K562 (cell line): Measurements from ENCODE around the gene TAL1. TPM values are rescaled to one million over a fixed set of nuclear protein-coding genes. Genes with fewer than 3 reads are reported as not detected.
A peak's percentile ranks its signal among the peaks of the same experiment; 100 is the strongest.

Experiments used
- ARID3A ChIP-seq: IDR thresholded peaks from 2 replicates; pipeline ENCODE4 v1.6.1; 2012; ENCODE audit warnings: low read depth, low read length, improper control_type of control experiment, borderline replicate concordance
- BACH1 ChIP-seq: fragments of 200-800 bp; sonication (Bioruptor generic); IDR thresholded peaks from 2 replicates; pipeline ENCODE4 v1.6.1; 2016; ENCODE audit warnings: missing genetic modification characterization, missing compliant biosample characterization
- CHD4 ChIP-seq: fragments of 200-600 bp; sonication (generic); IDR thresholded peaks from 3 replicates; pipeline ENCODE4 v1.6.1; 2012; ENCODE audit warnings: low read depth, mild to moderate bottlenecking, mixed read lengths, low read length, inconsistent platforms; ENCODE audit not compliant: insufficient read depth, insufficient replicate concordance, poor library complexity, severe bottlenecking
- DACH1 ChIP-seq: fragments of 450-650 bp; IDR thresholded peaks from 2 replicates; pipeline ENCODE4 v1.6.1; 2018; ENCODE audit not compliant: partially characterized antibody
- HDAC2 ChIP-seq: fragments of 450-650 bp; IDR thresholded peaks from 2 replicates; pipeline ENCODE4 v1.6.1; 2016; ENCODE audit warnings: mild to moderate bottlenecking
- HDAC6 ChIP-seq: IDR thresholded peaks from 2 replicates; pipeline ENCODE4 v1.6.1; 2012; ENCODE audit warnings: low read depth, mild to moderate bottlenecking, control low read depth, inconsistent platforms, low read length, moderate library complexity
- HNRNPLL ChIP-seq: fragments of 200-400 bp; formaldehyde crosslinking; IDR thresholded peaks from 2 replicates; pipeline ENCODE4 v1.6.1; 2017; ENCODE audit warnings: low read length, low read depth, mild to moderate bottlenecking; ENCODE audit not compliant: poor library complexity, severe bottlenecking
- MCM7 ChIP-seq, 2 experiments: fragments of 450-650 bp; IDR thresholded peaks; 2 replicates each; pipeline ENCODE4 v1.6.1; 2016 to 2018
- RCOR1 ChIP-seq, 2 experiments: IDR thresholded peaks; 2 replicates each; pipeline ENCODE4 v1.6.1; 2012; ENCODE audit warnings: low read depth in 2 of 2, low read length in 2 of 2, borderline replicate concordance in 1 of 2, improper control_type of control experiment in 1 of 2
- SMARCB1 ChIP-seq: IDR thresholded peaks from 2 replicates; pipeline ENCODE4 v1.6.1; 2011; ENCODE audit warnings: improper control_type of control experiment, low read depth; ENCODE audit not compliant: insufficient read length
- SRSF9 ChIP-seq: fragments of 200-400 bp; formaldehyde crosslinking; IDR thresholded peaks from 2 replicates; pipeline ENCODE4 v1.6.1; 2017; ENCODE audit warnings: low read depth, low read length, borderline replicate concordance
- polyA plus RNA-seq, 8 experiments: library from polyadenylated mRNA; depleted of rRNA in 4 of 8; stranded (reverse) in 5 of 8; unstranded in 3 of 8; fragments of >200 nt; fragmentation: Nextera tagmentation in 2 of 8; fragmentation: Illumina TruSeq in 1 of 8; extraction: Ambion mirVana in 2 of 8; extraction: Trizol in 1 of 8; gene quantifications; 2 replicates each; pipeline versions ENCODE4 v1.2.1 to v1.2.3, GENCODE V29; 2011 to 2014; ENCODE audit warnings: inconsistent platforms in 1 of 8, missing spikeins in 1 of 8
- total RNA-seq, 7 experiments: library from RNA; depleted of rRNA in 6 of 7; stranded (reverse); fragments of >200 nt in 6 of 7; fragmentation: Illumina TruSeq in 2 of 7; extraction: Trizol in 2 of 7; gene quantifications; 2 replicates each; pipeline versions ENCODE4 v1.2.1 to v1.2.3, GENCODE V29; 2011 to 2021; ENCODE audit warnings: low replicate concordance in 1 of 7
- TF ChIP-seq, protein P1 (sequence below): sonication (generic); formaldehyde crosslinking; IDR thresholded peaks from 2 replicates; pipeline ENCODE4 v1.8.0; 2023; ENCODE audit warnings: mild to moderate bottlenecking, missing genetic modification reagents

TAL1 gene
- total and polyA plus RNA-seq, 9 of the 15 experiments (the other 6 are each of a cell fraction or from before 2014, with no cell fraction given) = 18.5 to 106 (median 59.7) TPM

DNA sequence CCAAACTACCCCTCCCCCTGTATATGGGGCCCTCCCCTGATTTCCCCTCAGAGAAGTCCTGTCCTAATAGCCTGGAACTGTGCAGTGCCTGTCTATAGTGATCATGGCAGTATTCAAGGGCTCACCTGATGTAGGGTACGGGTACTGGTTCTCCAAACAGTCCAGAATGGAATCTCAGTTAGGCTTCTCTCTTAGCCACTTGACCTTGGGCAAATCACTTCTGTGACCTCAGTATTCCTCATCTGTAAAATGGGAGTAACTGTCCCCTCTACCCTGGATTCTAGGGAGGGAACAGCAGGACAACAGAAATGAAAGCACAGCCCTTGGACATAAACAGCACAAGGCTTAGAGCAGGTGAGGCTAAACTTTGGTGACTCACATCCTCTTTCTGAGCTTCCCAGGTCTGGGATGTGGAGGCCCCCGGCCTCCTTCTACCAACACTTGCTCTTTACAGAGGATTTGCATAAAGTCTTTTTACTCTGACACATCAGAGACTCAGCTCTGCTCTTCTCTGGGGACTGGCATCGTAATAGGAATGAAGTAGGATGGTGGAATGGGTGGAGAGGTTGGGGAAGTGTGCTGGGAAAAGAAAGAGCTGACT lies 22.2 kb downstream of the TAL1 start (continued):
- TF ChIP-seq RCOR1 (IDR thresholded peaks at IDR 0.05; ENCODE audit: borderline replicate concordance in 1 of 2, low read depth in 2 of 2, low read length in 2 of 2) (peak; percentile 58 to 90; a peak in 3 of 4 replicates), HNRNPLL (no peak), MCM7 (IDR thresholded peaks at IDR 0.05) (no peak), CHD4 (peak; percentile 74), HDAC6 (no peak), ARID3A (no peak), HDAC2 (peak; percentile 93), SMARCB1 (no peak), BACH1 (no peak), DACH1 (no peak), SRSF9 (no peak)
- TF ChIP-seq, protein P1, sequence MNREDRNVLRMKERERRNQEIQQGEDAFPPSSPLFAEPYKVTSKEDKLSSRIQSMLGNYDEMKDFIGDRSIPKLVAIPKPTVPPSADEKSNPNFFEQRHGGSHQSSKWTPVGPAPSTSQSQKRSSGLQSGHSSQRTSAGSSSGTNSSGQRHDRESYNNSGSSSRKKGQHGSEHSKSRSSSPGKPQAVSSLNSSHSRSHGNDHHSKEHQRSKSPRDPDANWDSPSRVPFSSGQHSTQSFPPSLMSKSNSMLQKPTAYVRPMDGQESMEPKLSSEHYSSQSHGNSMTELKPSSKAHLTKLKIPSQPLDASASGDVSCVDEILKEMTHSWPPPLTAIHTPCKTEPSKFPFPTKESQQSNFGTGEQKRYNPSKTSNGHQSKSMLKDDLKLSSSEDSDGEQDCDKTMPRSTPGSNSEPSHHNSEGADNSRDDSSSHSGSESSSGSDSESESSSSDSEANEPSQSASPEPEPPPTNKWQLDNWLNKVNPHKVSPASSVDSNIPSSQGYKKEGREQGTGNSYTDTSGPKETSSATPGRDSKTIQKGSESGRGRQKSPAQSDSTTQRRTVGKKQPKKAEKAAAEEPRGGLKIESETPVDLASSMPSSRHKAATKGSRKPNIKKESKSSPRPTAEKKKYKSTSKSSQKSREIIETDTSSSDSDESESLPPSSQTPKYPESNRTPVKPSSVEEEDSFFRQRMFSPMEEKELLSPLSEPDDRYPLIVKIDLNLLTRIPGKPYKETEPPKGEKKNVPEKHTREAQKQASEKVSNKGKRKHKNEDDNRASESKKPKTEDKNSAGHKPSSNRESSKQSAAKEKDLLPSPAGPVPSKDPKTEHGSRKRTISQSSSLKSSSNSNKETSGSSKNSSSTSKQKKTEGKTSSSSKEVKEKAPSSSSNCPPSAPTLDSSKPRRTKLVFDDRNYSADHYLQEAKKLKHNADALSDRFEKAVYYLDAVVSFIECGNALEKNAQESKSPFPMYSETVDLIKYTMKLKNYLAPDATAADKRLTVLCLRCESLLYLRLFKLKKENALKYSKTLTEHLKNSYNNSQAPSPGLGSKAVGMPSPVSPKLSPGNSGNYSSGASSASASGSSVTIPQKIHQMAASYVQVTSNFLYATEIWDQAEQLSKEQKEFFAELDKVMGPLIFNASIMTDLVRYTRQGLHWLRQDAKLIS (CRISPR knock-in tag) = no peak
